H1 (cell line): ENCODE results near the gene GPC3. TPM values are rescaled to one million over a fixed set of nuclear protein-coding genes. Genes with fewer than 3 reads are reported as not detected.

Experiments
- CTCF ChIA-PET: fragments of 300-600 bp; sonication (Branson Sonifier 250); formaldehyde crosslinking; loops from one replicate; lab custom pipeline; 2021; ENCODE audit not compliant: partially characterized antibody; lab: Charles Lee
- POLR2A ChIA-PET: fragments of 300-600 bp; sonication (Branson Sonifier 250); formaldehyde crosslinking; loops from one replicate; lab custom pipeline; 2021; ENCODE audit warnings: inconsistent platforms; ENCODE audit not compliant: partially characterized antibody; lab: Charles Lee
- DNase-seq, 2 experiments: peaks; one replicate each; pipeline versions ENCODE4 v3.0.0 to v3.0.0-alpha.2; 2010 to 2022; ENCODE audit warnings: low spot score in 2 of 2, low read depth in 1 of 2, mixed read lengths in 1 of 2
- FAIRE-seq: peaks from 2 replicates; lab custom pipeline; 2011; peaks lifted over from hg19 to GRCh38; lab: Jason Lieb, UNC
- H2AFZ ChIP-seq: 2 replicates; pipeline ENCODE4 v1.8.1; 2012; ENCODE audit warnings: low read length, inconsistent platforms
- H2AK5ac ChIP-seq: 2 replicates; pipeline ENCODE4 v1.6.1; 2013; ENCODE audit warnings: low read depth, low read length
- H2BK120ac ChIP-seq: replicated peaks from 2 replicates; pipeline ENCODE3; 2013; ENCODE audit warnings: low read depth, low read length, inconsistent platforms
- H2BK12ac ChIP-seq: 2 replicates; pipeline ENCODE4 v1.6.1; 2013; ENCODE audit warnings: low read depth, low read length
- H2BK15ac ChIP-seq: 2 replicates; pipeline ENCODE4 v1.6.1; 2013; ENCODE audit warnings: low read length
- H2BK20ac ChIP-seq: 2 replicates; pipeline ENCODE4 v1.6.1; 2013; ENCODE audit warnings: low read length
- H2BK5ac ChIP-seq: 2 replicates; pipeline ENCODE4 v1.6.1; 2013; ENCODE audit warnings: low read depth, low read length
- H3K14ac ChIP-seq: 2 replicates; pipeline ENCODE4 v1.6.1; 2013; ENCODE audit warnings: inconsistent platforms; ENCODE audit not compliant: insufficient read length
- H3K18ac ChIP-seq: 2 replicates; pipeline ENCODE4 v1.6.1; 2013; ENCODE audit warnings: low read length; ENCODE audit errors: extremely low read depth
- H3K23ac ChIP-seq: 2 replicates; pipeline ENCODE4 v1.6.1; 2013; ENCODE audit warnings: inconsistent platforms; ENCODE audit not compliant: insufficient read length
- H3K23me2 ChIP-seq: 2 replicates; pipeline ENCODE4 v1.6.1; 2013; ENCODE audit warnings: low read depth, low read length
- H3K27ac ChIP-seq: 2 replicates; pipeline ENCODE4 v1.6.1; 2011; ENCODE audit warnings: low read depth, low read length, inconsistent platforms
- H3K27me3 ChIP-seq, 4 experiments: replicated peaks in 1 of 4; 1 replicate in 1 of 4; 2 replicates in 3 of 4; pipeline versions ENCODE4 v1.6.1 to v1.8.1; 2011 to 2013; ENCODE audit warnings: low read length in 3 of 4, mild to moderate bottlenecking in 3 of 4, inconsistent platforms in 2 of 4, mixed read lengths in 2 of 4, moderate library complexity in 1 of 4; ENCODE audit not compliant: control insufficient read depth in 3 of 4, insufficient read depth in 3 of 4; ENCODE audit errors: extremely low read depth in 1 of 4
- H3K36me3 ChIP-seq, 4 experiments: 2 replicates each; pipeline versions ENCODE4 v1.6.1 to v1.8.1; 2011 to 2013; ENCODE audit warnings: mild to moderate bottlenecking in 4 of 4, low read length in 3 of 4, moderate library complexity in 2 of 4, control low read depth in 1 of 4, inconsistent platforms in 1 of 4; ENCODE audit not compliant: insufficient read depth in 4 of 4, control insufficient read depth in 2 of 4
- H3K4ac ChIP-seq: replicated peaks from 2 replicates; pipeline ENCODE3; 2013; ENCODE audit warnings: low read length, low read depth, mixed read lengths, inconsistent platforms; ENCODE audit not compliant: insufficient read length
- H3K4me1 ChIP-seq, 4 experiments: replicated peaks in 1 of 4; 1 replicate in 1 of 4; 2 replicates in 3 of 4; pipeline versions ENCODE4 v1.6.1 to v1.8.1; 2011 to 2013; ENCODE audit warnings: low read length in 3 of 4, inconsistent platforms in 2 of 4, mixed read lengths in 1 of 4; ENCODE audit not compliant: insufficient read depth in 4 of 4, control insufficient read depth in 3 of 4
- H3K4me2 ChIP-seq, 2 experiments: 2 replicates each; pipeline versions ENCODE4 v1.6.1 to v1.8.1; 2011 to 2013; ENCODE audit warnings: low read depth in 2 of 2, low read length in 2 of 2, control low read depth in 1 of 2, inconsistent platforms in 1 of 2, mild to moderate bottlenecking in 1 of 2; ENCODE audit not compliant: insufficient read depth in 1 of 2
- H3K4me3 ChIP-seq, 4 experiments: fragments of 200-600, 300-600 bp in 1 of 4; sonication (generic), shearing (Covaris generic), sonication (Bioruptor Twin) in 1 of 4; 2 replicates each; pipeline versions ENCODE4 v1.5.1 to v1.8.1; 2011 to 2016; ENCODE audit warnings: low read length in 4 of 4, low read depth in 3 of 4, control low read depth in 2 of 4, inconsistent platforms in 2 of 4, mild to moderate bottlenecking in 2 of 4, mixed read lengths in 1 of 4, moderate library complexity in 1 of 4; ENCODE audit not compliant: insufficient read depth in 2 of 4; ENCODE audit errors: extremely low read depth in 1 of 4
- H3K56ac ChIP-seq: replicated peaks from 2 replicates; pipeline ENCODE3; 2013; ENCODE audit warnings: low read depth, mild to moderate bottlenecking, mixed read lengths, low read length, inconsistent platforms; ENCODE audit not compliant: insufficient read length
- H3K79me1 ChIP-seq: 2 replicates; pipeline ENCODE4 v1.6.1; 2013; ENCODE audit warnings: low read depth, low read length, control low read depth
- H3K79me2 ChIP-seq, 2 experiments: 2 replicates each; pipeline versions ENCODE4 v1.6.1 to v1.8.1; 2012 to 2013; ENCODE audit warnings: low read length in 2 of 2, mild to moderate bottlenecking in 2 of 2, inconsistent platforms in 1 of 2; ENCODE audit not compliant: insufficient read depth in 2 of 2, control insufficient read depth in 1 of 2
- H3K9ac ChIP-seq, 4 experiments: replicated peaks in 1 of 4; 1 replicate in 1 of 4; 2 replicates in 3 of 4; pipeline versions ENCODE4 v1.6.1 to v1.8.1; 2011 to 2013; ENCODE audit warnings: low read depth in 3 of 4, low read length in 3 of 4, control low read depth in 2 of 4, mild to moderate bottlenecking in 2 of 4, moderate library complexity in 2 of 4, inconsistent platforms in 1 of 4; ENCODE audit errors: extremely low read depth in 1 of 4
- H3K9me3 ChIP-seq, 2 experiments: 2 replicates each; pipeline versions ENCODE4 v1.6.1 to v1.8.1; 2012 to 2013; ENCODE audit warnings: mild to moderate bottlenecking in 2 of 2, moderate library complexity in 2 of 2, control low read depth in 1 of 2, inconsistent platforms in 1 of 2, low read depth in 1 of 2, low read length in 1 of 2, mixed read lengths in 1 of 2; ENCODE audit not compliant: insufficient read depth in 2 of 2
- H4K20me1 ChIP-seq, 2 experiments: replicated peaks in 1 of 2; 2 replicates each; pipeline versions ENCODE3 to v1.8.1; 2011 to 2013; ENCODE audit warnings: inconsistent platforms in 2 of 2, low read length in 2 of 2, mild to moderate bottlenecking in 1 of 2; ENCODE audit not compliant: insufficient read depth in 2 of 2, control insufficient read depth in 1 of 2
- H4K5ac ChIP-seq: 2 replicates; pipeline ENCODE4 v1.6.1; 2013; ENCODE audit warnings: low read length, low read depth, mixed read lengths, inconsistent platforms; ENCODE audit not compliant: insufficient read length
- H4K8ac ChIP-seq: 2 replicates; pipeline ENCODE4 v1.8.0; 2013; ENCODE audit warnings: mild to moderate bottlenecking, moderate library complexity, low read length, inconsistent platforms; ENCODE audit not compliant: insufficient read depth; ENCODE audit errors: extremely low read depth
- H4K91ac ChIP-seq: replicated peaks from 2 replicates; pipeline ENCODE3; 2013; ENCODE audit warnings: low read length, mixed read lengths, inconsistent platforms; ENCODE audit not compliant: insufficient read length
- HDAC2 ChIP-seq, 2 experiments: fragments of 300-600 bp in 1 of 2; sonication (generic) in 1 of 2; IDR thresholded peaks; 2 replicates each; pipeline ENCODE4 v1.6.1; 2011 to 2012; ENCODE audit warnings: low read depth in 2 of 2, low read length in 2 of 2, mild to moderate bottlenecking in 2 of 2, moderate library complexity in 2 of 2, borderline replicate concordance in 1 of 2, inconsistent platforms in 1 of 2
- SIX5 ChIP-seq: IDR thresholded peaks from 2 replicates; pipeline ENCODE4 v1.6.1; 2011; ENCODE audit warnings: mild to moderate bottlenecking, low read depth, low read length
- TAF7 ChIP-seq: optimal IDR thresholded peaks from 2 replicates; pipeline ENCODE3; 2011; ENCODE audit warnings: low read depth, mild to moderate bottlenecking, inconsistent platforms, low read length, moderate library complexity, borderline replicate concordance
- WGBS, 2 experiments: shearing (Covaris generic) in 1 of 2; methylation state at CpG; one replicate each; pipeline versions ENCODE4 v1.1.6 to v1.1.7; 2013 to 2015; ENCODE audit warnings: low lambda C conversion rate in 2 of 2, mixed read lengths in 2 of 2, inconsistent platforms in 1 of 2, low coverage in 1 of 2, missing lambda C conversion rate in 1 of 2; ENCODE audit not compliant: insufficient replicate concordance in 2 of 2, insufficient coverage in 1 of 2, insufficient read length in 1 of 2; ENCODE audit errors: extremely low coverage in 1 of 2, missing lambda C conversion rate in 1 of 2; 5-methylcytosine and 5-hydroxymethylcytosine counted together
- polyA plus RNA-seq, 7 experiments: library from polyadenylated mRNA; depleted of rRNA in 3 of 7; stranded (reverse) in 5 of 7; unstranded in 2 of 7; fragments of >200 nt in 5 of 7; fragments of 200-250 nt in 2 of 7; gene quantifications; 1 replicate in 5 of 7; 2 replicates in 1 of 7; 4 replicates in 1 of 7; pipeline versions ENCODE4 v1.2.1 to v1.2.3, GENCODE V29; 2011 to 2013; ENCODE audit warnings: missing spikeins in 2 of 7, mixed read lengths in 2 of 7
- total RNA-seq: library from RNA; stranded (reverse); fragmentation: NEBNext Ultra II Directional; extraction: Animal tissue kit (Norgen Biotek cat#: 25700); gene quantifications from 2 replicates; pipeline ENCODE4 v1.2.1, GENCODE V29; 2021
- TF ChIP-seq, protein P1 (sequence below): IDR thresholded peaks from 2 replicates; pipeline ENCODE4 v1.6.1; 2012; ENCODE audit warnings: inconsistent platforms
- TF ChIP-seq, protein P2 (sequence below): IDR thresholded peaks from 2 replicates; pipeline ENCODE4 v1.6.1; 2011; ENCODE audit warnings: low read length, improper control_type of control experiment
- TF ChIP-seq, protein P3 (sequence below): IDR thresholded peaks from 2 replicates; pipeline ENCODE4 v1.6.1; 2012; ENCODE audit warnings: inconsistent platforms

Gene GPC3
- total and polyA plus RNA-seq, 2 of the 8 experiments (the other 6 are each of a cell fraction or from before 2014, with no cell fraction given) = 64.8 to 71.9 TPM

- H3K79me1 ChIP-seq = no peaks in the 10 kb centered on the region
- no peak overlapping the region for H3K4me3 ChIP-seq
- H3K14ac ChIP-seq = no peak overlapping the region
- H2AFZ ChIP-seq = no peak overlapping the region
- no peak overlapping the region for H3K4ac ChIP-seq
- ChIA-PET POLR2A (no interaction called here), CTCF (interaction anchor here (0.5 to 2.8 kb wide), 21 partner anchors 9 to 975 kb away, joined by 3 to 15 read pairs (median 5); partner anchors contain the start of gene GPC3)
- DNase-seq = no peak
- no peak for FAIRE-seq
- no peak for TF ChIP-seq TAF7
- no peak for TF ChIP-seq SIX5
- TF ChIP-seq, protein P1, sequence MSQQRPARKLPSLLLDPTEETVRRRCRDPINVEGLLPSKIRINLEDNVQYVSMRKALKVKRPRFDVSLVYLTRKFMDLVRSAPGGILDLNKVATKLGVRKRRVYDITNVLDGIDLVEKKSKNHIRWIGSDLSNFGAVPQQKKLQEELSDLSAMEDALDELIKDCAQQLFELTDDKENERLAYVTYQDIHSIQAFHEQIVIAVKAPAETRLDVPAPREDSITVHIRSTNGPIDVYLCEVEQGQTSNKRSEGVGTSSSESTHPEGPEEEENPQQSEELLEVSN = no peak
- TF ChIP-seq HDAC2 (IDR thresholded peaks at IDR 0.05; ENCODE audit: borderline replicate concordance in 1 of 2, low read depth in 2 of 2, low read length in 2 of 2) = no peak
- TF ChIP-seq, protein P2, sequence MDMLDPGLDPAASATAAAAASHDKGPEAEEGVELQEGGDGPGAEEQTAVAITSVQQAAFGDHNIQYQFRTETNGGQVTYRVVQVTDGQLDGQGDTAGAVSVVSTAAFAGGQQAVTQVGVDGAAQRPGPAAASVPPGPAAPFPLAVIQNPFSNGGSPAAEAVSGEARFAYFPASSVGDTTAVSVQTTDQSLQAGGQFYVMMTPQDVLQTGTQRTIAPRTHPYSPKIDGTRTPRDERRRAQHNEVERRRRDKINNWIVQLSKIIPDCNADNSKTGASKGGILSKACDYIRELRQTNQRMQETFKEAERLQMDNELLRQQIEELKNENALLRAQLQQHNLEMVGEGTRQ = no peak
- TF ChIP-seq, protein P3, sequence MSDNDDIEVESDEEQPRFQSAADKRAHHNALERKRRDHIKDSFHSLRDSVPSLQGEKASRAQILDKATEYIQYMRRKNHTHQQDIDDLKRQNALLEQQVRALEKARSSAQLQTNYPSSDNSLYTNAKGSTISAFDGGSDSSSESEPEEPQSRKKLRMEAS = no peak
- H2BK15ac ChIP-seq = no peak overlapping the region
- H3K27ac ChIP-seq = no peak overlapping the region
- H3K23ac ChIP-seq = no peak overlapping the region
- H3K9ac ChIP-seq = no peak overlapping the region
- H3K23me2 ChIP-seq = no peaks in the 10 kb centered on the region
- no peak overlapping the region for H2BK20ac ChIP-seq
- peaks cover 0 to 4% (median 3%) of the 10 kb centered on the region in 4 experiments; a peak in 4 of 7 replicates for H3K4me1 ChIP-seq
- no peak overlapping the region for H3K18ac ChIP-seq
- H2AK5ac ChIP-seq = no peak overlapping the region
- H3K56ac ChIP-seq = no peak overlapping the region
- no peak overlapping the region for H2BK5ac ChIP-seq
- no peak overlapping the region for H3K4me2 ChIP-seq
- no peaks in the 10 kb centered on the region for H3K36me3 ChIP-seq
- WGBS, 2 experiments = no CpG with 5 or more reads among the region's 2 CpGs
- H2BK12ac ChIP-seq = no peak overlapping the region
- no peak overlapping the region for H4K91ac ChIP-seq
- no peak overlapping the region for H2BK120ac ChIP-seq
- H3K27me3 ChIP-seq = no peaks in the 10 kb centered on the region
- no peaks in the 10 kb centered on the region for H4K20me1 ChIP-seq
- no peaks in the 10 kb centered on the region for H3K79me2 ChIP-seq
- H4K5ac ChIP-seq = no peak overlapping the region
- no peaks in the 10 kb centered on the region for H3K9me3 ChIP-seq
- H4K8ac ChIP-seq = no peak overlapping the region
Observed at GRCh38 chrX:133922390-133922771, 63.0 kb downstream of the GPC3 start.
